GM19043 (cell line): ENCODE results near the gene SLC22A23.

Source experiments
- ATAC-seq: cut with Tn5 transposase; IDR thresholded peaks from one replicate; pipeline ENCODE4 v1.9.1; 2021; ENCODE audit warnings: low read depth; ENCODE audit not compliant: unreplicated experiment

The SLC22A23 gene

GRCh38 chr6:3308106-3308505 is 148.7 kb downstream of the SLC22A23 start:
- ATAC-seq, result no peak

- no peak for ATAC-seq
These were observed 149.4 kb downstream of the SLC22A23 start for GRCh38 chr6:3307436-3307835.

DNA sequence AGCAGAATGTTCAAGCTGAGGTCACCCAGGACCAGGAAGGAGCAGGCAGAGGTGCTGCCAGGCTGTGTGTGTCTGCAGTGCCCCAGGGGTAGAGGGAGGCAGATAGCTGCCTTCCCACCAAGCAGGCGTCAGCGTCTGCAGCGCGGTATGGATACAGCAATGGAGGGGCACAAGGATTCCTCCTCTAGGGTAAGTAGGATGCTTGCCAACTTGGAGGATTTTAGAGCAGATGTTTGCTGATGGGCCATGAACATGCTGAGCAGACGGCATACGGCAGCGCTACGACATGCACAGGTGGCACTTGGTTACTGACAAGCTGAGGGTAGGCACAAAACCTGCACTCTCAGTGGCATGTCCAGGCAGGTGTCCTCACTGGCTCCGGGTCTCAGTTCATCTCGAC is 150.0 kb downstream of the SLC22A23 start:
- no peak for ATAC-seq

DNA sequence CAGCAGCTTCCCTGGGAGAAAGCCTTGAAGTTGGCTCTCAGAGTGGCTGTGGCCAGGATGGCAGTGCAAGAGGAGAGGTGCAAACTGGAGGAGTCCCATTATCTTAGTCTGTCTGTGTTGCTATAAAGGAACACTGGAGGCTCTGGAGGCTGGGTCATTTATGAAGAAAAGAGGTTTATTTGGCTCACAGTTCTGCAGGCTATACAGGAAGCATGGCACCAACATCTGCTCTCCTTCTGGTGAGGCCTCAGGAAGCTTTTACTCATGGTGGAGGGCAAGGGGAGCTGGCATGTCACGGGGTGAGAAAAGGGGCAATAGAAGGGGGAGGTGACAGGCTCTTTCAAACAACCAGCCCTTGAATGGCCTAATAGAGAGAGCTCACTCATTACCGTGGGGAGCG is 151.0 kb downstream of the SLC22A23 start:
- no peak for ATAC-seq

DNA sequence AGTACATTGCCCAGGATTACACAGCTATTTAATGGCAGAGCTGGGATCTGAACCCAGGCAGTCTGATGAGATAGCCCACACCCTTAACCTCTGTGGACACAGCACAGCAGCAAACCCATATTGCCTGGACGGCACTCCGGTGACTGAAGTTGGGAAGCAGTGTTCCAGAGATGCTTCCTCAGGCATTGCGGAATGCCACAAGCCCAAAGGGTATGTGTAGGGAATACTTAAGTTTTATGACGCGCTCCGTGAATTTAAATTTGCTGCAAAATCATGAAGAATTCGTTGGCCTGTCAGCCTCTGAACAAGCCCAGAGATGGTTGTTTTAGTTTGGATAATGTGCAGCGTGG is 151.7 kb downstream of the SLC22A23 start:
- no peak for ATAC-seq

DNA sequence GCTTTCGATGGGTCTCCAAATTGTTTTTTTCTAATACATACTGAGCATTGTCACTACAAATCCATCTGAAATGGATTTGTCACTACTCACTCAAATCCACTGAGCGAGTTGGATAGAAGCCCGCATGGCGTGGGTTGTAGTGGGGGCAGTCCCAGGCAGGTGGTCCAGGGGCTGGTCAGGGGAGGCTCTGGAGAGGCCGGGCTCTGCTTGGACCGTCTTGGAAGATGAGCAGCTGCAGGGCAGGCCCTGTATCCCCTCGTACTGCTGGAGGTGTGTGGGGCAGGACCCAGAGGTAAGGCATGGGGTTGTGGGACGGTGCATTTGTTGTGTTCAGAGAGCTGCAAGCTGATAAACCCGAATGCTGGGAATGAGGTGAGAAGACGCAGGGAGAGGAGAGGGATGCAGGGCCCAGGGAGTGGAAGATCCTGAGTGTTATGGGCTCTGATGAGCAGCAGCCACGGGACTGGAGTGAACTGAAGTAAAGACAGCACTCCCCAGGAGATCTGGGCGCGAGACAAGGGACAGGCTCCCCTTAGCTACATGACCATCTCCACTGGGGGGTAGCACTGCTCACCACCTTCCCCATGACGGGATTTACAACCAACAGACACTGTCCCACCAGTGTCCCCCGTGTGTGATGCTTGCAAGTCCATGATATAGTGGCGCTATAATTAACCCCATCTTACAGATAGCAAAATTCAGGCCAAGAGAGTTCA is 152.2 kb downstream of the SLC22A23 start:
- ATAC-seq, result no peak

DNA sequence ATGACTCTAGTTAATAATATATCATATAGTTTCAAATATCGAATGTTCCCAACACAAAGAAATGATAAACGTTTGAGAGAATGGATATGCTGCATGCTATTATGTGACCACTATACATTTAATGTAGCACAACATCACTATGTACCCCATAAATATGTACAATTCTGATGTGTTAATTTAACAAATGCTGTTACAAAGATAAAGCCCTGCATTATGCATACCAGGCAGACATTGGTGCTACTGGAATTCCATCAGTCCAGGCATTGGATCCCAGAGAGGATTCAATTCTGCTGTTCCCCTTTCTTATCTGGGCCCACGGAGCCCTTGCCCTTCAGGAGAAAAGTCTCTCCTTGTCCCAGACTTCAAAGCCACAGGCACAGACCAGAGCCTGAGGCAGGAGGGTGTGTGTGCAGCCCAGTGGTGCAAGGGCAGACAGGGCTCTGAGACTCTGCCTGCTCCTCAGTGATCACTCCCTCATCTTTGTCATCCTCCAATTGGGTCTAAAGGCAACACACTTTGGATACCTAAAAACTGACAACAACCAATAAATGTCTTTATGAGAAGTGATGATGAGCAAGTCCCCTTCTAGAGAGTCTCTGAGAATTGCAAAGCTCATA is 152.9 kb downstream of the SLC22A23 start:
- ATAC-seq, result no peak

DNA sequence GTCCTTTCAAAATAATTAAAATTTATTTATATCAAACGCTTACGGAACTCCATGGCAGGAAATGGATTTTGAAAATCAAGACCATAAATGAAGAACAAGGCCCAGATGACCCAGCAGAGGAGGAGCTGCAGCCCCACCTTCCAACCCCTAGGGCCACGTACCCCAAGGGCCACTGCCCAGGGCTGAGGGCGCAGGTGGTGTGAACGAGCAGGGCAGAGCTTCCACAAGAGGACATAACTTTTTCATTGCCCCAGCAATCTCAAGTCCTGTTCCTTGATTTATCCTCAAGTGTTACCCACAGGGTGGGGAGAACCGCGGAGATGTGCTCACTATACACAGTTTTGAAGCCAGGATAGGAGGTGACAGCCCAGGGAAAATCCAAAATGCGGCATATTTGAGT is 155.3 kb downstream of the SLC22A23 start:
- no peak for ATAC-seq

DNA sequence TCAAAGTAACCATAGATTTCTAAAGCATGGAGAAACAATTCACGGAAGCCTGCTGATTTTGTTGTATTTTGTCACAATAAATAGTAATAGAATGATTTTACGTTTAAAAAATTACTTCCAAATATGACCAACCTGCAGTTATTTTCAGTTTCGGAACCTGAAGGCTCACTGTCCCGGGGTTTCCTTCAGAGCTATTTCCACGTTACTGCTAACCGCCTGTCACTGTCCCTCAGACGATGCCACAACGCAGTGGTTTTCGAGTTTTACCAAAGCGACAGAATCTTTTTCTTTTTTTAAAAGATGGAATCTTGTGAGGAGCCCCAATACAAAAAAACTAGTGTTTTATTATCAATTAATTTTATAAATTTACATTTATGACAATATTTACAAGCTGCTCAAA is 157.6 kb downstream of the SLC22A23 start:
- ATAC-seq, result no peak

DNA sequence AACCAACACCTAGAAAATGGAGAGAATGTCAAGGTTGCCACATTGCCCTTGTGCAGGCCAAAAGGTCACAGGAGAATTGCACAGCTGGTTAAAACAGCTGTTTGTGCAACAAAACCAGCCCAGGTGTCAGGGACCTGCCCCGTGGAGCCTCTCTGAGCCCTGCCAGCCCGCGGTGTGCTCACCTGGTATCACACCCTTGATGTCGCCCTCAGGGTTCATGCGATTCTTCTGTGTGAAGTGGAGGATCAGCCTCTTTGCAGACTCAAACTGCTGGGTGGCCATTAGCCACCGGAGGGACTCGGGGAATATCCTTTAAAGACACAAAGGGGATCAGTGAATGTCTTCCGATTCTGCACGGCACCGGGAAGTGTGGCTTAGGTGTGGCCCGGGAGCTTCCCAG is 158.9 kb downstream of the SLC22A23 start:
- no peak for ATAC-seq

DNA sequence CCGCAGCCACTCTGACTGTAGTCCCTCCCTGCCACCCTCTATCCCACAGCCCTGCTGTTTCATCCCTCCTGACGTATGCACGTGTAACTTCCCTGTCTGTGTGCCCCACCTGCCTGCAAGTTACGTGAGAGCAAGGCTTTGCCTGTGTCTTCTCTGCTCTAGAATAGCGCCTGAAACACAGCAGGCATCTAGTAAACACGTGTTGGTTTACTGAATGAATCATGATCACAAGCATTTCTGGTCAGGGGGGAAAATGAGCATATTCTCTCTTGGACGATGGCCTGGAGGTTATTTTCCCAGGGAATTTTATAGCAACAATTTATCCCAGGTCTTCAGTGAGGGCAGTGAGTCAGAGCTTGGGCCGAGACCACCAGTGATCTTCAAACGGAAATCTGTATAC is 159.8 kb downstream of the SLC22A23 start:
- no peak for ATAC-seq

DNA sequence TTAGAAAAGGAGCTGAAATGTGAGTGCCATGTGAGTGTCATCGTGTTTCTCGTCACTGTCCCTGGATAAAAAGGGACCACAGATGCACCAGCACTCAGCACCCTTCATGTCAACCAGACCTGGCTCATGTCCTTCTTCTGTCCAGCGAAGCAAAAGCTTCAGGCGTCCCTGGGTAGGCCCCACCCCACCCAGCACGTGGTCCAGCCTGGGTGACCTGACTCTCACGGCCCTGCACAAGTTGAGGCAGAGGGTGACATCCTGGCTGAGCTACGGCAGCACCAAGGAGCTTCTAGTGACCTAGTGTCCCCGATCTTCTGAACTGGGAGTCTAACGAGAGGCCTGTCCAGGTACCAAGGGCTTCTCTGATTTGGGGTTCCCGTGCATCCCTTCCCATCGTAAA is 160.3 kb downstream of the SLC22A23 start:
- ATAC-seq, result no peak

- ATAC-seq, result no peak
These were observed 160.8 kb downstream of the SLC22A23 start for GRCh38 chr6:3296078-3296477.

DNA sequence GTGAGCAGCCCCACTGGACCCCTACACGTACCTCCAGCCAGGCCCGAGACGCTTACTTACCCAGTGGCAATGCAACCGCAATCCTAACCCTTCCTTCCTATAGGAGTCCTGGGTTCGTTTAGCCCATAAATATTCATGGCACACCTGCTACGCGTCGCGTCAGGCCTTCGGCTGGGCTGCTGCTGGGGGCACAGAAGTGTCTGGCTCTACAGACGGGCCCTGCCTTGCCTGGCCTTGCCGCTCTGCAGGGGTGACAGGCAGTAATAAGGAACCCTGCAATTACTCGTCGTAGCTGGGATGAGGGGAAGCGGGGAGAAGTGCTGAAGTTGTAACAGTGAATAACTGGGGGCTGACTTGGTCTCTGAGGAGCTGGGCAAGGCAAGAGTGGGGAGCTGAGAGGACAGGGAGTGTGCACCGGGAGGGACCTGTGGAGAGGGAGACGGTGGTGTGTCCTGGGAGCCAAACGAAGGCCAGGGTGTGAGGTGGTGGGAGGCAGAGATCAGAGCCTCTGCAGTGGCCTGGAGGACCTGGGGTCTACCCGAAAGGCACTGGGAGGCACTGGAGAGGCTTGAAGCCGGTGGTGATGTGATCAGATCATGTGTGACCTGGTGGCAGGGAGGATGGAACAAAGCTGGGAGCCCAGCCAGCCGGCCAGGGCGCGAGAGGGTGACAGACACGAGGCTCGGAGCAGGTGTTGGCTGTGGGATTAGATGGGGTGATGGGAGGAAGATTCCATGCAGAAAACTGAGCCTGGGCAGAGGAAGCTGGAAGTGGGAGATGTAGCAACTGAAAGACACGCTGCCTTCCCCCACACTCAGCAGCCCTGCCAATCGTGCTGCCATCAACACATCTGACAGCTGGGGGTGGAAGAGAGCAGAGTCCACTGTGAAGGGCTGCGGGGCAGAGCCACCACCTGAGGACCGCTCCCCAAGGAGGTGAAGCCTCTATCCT is 161.7 kb downstream of the SLC22A23 start:
- no peak for ATAC-seq

- ATAC-seq, result no peak
These were observed 162.5 kb downstream of the SLC22A23 start for GRCh38 chr6:3294396-3294795.

DNA sequence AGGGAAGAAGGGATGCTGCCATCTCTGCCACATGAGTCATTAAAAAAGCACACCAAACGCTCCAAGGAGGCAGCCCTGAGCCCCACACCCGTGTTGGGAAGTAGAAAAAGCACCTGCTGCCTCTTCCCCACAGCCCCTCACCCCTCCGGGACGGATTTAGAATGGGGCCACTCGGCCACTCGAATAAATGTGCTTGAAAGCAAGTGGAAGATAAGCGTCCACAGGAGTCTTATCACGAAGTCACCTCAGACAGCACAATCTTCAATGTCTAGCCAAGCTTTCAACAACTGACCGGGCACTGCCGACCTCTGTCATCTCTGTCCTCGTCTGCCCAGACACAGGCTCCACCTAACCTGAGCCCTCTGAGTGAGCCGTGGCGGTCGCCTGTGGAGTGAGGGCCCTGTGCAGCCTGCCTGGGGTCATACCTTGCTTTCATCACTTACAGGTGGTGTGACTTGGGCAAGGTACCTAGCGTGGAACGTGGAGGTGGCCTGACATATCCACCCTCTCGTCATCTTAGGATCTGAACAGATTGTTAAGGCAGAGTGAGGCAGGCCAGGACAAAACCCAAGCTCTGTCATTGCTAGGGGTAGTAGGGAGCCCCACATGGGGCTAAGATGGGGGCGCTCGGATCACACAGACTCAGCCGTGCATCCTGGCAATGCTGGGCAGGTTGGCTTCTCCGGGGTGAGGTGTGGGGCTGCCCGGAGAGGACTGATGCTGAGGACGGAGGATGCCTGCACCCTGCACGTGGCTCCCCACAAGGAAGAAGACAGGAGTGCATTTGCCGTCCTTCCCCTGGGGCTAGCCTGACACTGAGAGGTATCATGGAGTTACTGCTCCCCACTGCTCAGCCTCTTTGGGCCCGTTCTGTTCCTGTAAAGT is 163.3 kb downstream of the SLC22A23 start:
- no peak for ATAC-seq

- ATAC-seq, result no peak
These were observed 164.2 kb downstream of the SLC22A23 start for GRCh38 chr6:3292431-3293197.

DNA sequence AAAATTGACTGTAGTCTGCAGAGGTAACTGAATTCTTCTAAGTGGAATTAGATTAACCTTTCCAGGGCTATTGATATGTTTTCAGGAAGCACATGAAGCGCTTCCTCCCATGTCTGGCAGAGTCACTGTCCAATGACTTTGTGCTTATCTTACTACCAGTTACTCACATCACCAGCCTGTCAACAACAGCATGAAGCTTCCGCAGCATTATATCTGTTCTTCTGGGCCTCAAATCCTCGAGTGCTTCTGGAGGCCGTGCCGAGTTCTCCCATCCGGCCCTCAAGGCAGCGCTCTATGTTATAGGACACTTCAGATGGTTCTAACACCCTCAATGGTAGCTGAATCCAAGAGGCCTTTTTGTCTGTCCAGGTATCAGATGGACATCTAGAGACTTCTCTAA is 164.9 kb downstream of the SLC22A23 start:
- no peak for ATAC-seq

DNA sequence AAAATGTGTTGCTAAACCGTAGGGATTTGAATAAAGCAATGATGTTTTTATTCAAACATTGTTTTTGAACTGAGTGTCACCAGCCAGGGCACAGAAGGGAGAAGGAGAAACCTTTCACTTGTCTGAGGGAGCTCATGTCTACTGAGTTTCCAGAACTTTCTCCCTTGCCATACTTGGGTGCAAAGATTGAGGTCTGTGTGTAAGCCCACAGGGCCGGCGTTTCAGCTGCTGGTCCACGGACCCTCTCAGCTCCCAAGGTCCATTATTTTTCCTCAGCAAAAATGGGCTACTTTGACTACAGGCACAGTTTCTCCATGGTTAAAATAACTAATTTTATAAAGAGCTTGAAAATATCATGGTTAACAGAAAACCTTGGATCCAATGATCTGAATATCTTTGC is 165.5 kb downstream of the SLC22A23 start:
- no peak for ATAC-seq

DNA sequence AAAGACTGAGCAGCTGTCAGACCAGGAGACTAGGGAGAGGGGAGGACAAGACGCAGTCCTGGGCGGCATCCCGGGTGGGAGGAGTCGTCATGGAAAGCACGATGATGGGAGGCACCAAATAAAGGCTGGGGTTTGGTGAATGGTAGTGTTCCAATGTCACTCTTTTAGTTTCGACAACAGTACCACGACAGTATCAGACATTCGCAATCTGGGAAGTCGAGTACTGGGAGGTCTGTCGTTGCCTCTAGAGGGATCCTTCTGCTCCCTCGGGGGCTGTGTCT is 166.0 kb downstream of the SLC22A23 start:
- no peak for ATAC-seq
